GM10266 (cell line): Measurements from ENCODE around the gene CAPS2.

ENCODE experiments used
- DNase-seq: peaks from one replicate; pipeline ENCODE4 v3.0.0; 2012; ENCODE audit errors: extremely low spot score
- TF ChIP-seq, protein P1 (sequence below): IDR thresholded peaks from 2 replicates; pipeline ENCODE4 v1.5.1; 2012; ENCODE audit warnings: mild to moderate bottlenecking, low read depth; ENCODE audit not compliant: control insufficient read depth, insufficient read depth; ENCODE audit errors: missing control alignments

The CAPS2 gene

DNA sequence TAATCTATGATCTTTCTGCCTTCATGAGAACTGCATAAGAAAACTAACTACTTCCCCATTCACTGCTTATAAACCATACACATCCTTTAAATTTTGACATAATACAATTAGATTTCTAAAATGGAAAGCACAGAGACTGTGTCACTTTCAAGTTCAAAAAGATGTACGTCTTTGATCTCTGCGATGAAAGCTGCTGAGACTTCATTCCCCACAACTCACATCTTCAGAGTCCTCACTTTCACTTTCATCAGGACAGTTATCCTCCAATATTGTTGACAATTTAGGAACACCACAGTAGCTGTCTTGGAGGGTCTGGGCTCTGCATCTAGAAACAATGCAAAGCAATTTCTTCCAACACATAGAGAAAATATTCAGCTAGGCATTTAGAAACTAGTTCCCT lies 72.6 kb downstream of the CAPS2 start:
- TF ChIP-seq, protein P1, sequence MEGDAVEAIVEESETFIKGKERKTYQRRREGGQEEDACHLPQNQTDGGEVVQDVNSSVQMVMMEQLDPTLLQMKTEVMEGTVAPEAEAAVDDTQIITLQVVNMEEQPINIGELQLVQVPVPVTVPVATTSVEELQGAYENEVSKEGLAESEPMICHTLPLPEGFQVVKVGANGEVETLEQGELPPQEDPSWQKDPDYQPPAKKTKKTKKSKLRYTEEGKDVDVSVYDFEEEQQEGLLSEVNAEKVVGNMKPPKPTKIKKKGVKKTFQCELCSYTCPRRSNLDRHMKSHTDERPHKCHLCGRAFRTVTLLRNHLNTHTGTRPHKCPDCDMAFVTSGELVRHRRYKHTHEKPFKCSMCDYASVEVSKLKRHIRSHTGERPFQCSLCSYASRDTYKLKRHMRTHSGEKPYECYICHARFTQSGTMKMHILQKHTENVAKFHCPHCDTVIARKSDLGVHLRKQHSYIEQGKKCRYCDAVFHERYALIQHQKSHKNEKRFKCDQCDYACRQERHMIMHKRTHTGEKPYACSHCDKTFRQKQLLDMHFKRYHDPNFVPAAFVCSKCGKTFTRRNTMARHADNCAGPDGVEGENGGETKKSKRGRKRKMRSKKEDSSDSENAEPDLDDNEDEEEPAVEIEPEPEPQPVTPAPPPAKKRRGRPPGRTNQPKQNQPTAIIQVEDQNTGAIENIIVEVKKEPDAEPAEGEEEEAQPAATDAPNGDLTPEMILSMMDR = no peak
- DNase-seq = no peak

DNA sequence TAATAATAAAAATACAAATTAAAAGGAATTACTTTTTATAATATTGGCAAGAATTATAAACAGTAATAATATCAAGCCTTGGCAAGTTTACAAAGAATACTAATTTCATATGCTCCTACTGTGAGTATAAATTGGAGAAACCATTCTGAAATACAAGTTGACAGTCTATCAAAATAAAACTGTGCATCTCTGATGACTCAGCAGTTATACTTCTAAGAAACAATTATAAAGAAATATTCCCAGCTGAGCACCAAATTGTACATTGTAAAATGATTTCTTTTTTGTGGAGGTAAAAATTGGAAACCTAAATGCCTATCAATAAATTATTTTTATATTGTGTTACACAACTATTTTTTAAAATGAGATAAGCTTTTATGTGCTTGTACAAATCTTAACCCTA lies 85.0 kb downstream of the CAPS2 start:
- TF ChIP-seq, protein P1 = no peak
- no peak for DNase-seq

DNA sequence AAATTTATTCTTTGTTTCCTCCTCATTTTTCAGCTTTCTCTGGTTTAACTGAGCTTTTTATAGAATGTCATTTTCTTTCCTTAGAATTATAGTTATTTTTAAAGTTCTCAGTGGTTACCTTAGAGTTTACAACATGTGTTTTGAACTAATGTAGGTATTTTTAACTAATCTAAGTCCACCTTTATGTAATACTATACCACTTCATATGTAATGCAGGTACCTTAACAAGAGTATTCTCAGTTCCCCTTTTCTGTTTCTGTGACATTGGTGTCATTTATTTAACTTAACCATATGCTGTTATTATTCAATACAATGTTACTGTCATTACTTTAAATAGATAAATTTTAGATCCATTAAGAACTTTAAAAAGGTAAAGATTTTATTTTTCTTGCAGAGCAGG lies 90.1 kb downstream of the CAPS2 start:
- DNase-seq = no peak
- TF ChIP-seq, protein P1 = no peak

DNA sequence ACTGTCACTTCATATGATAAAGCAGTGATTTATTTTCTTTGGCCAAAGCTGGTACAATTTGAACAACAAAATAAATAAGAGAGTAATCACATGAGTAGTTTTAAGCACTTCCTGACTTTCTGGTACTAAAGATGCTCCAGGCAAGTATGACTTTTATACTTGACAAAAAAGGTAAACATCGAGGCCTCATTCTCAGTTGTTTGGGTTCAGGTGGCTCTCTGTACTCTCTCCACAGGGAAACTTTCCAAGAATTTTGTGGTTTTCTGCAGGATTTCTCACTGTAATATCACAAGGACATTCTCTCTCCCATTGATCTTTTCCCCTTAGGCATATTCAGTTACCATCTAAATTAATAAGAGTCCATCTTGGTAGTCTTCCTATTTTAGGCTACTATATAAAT lies 93.9 kb downstream of the CAPS2 start:
- TF ChIP-seq, protein P1 = no peak
- no peak for DNase-seq

DNA sequence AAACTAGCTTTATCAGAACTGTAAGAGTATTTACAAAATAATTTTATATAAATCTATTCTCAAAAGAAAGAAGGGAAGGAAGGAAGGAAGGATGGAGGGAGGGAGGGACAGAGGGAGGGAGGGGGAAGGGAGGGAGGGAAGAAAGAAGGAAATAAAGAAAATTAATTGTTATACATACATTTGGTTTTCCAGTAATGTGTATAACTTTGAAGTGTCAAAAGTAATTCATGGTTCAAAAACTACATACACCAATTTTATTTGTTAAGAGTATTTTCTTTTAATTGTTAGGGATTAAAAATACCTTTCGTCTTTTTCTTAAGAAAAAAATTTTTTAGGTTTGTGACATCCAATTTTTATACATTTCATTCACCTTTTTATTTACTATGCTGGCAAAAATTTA lies 103.0 kb downstream of the CAPS2 start:
- no peak for DNase-seq
- TF ChIP-seq, protein P1 = no peak
